Activated CD8-positive, alpha-beta T cell treated with anti-CD3 and anti-CD28 coated beads for 36 hours (primary cell): Measurements from ENCODE around the gene GLRX3. TPM values are rescaled to one million over a fixed set of nuclear protein-coding genes. Genes with fewer than 3 reads are reported as not detected.
A peak's percentile ranks its signal among the peaks of the same experiment; 100 is the strongest.

Experiments used
- ATAC-seq: fragments of 200-7000 bp; cut with Tn5 transposase; one replicate; pipeline ENCODE4 v1.10.0; 2021; ENCODE audit warnings: mild to moderate bottlenecking, moderate library complexity
- CTCF ChIA-PET: fragments of 350-600 bp; sonication (Branson Sonifier 250); formaldehyde crosslinking; loops from one replicate; lab custom pipeline; 2021; ENCODE audit warnings: antibody characterized with exemption; lab: Charles Lee
- POLR2A ChIA-PET: fragments of 350-600 bp; sonication (Branson Sonifier 250); formaldehyde crosslinking; loops from one replicate; lab custom pipeline; 2021; ENCODE audit warnings: antibody characterized with exemption; lab: Charles Lee
- DNase-seq: peaks from one replicate; pipeline ENCODE4 v3.0.0-alpha.2; 2020
- H3K27ac Mint-ChIP-seq: one replicate; pipeline ENCODE4 v1.8.0; 2021; ENCODE audit warnings: mild to moderate bottlenecking, mixed read lengths
- H3K27me3 Mint-ChIP-seq: one replicate; pipeline ENCODE4 v1.8.0; 2021; ENCODE audit warnings: mixed read lengths
- H3K36me3 Mint-ChIP-seq: one replicate; pipeline ENCODE4 v1.8.0; 2021; ENCODE audit warnings: low read depth, mixed read lengths
- H3K4me1 Mint-ChIP-seq: one replicate; pipeline ENCODE4 v1.8.0; 2021; ENCODE audit warnings: low read depth, mixed read lengths
- H3K4me3 Mint-ChIP-seq: one replicate; pipeline ENCODE4 v1.8.0; 2021; ENCODE audit warnings: mild to moderate bottlenecking, moderate library complexity, mixed read lengths
- H3K9me3 Mint-ChIP-seq: one replicate; pipeline ENCODE4 v1.8.0; 2021; ENCODE audit warnings: mixed read lengths
- intact Hi-C: fragments of 100-400 bp; cut with micrococcal nuclease; formaldehyde crosslinking; loops from one replicate; pipeline ENCODE4 v1.10.0; 2022
- total RNA-seq, 2 experiments: library from RNA; stranded (reverse); gene quantifications; one replicate each; pipeline ENCODE4 v1.2.3, GENCODE V29; 2021
- TF ChIP-seq, protein P1 (sequence below): fragments of 200-600 bp; IDR thresholded peaks from one replicate; pipeline ENCODE4 v1.8.0; 2022; ENCODE audit warnings: antibody characterized with exemption, mild to moderate bottlenecking

GLRX3 gene
- total RNA-seq, 2 experiments from 2014 or later, result 109 to 121 TPM

- H3K36me3 Mint-ChIP-seq, result peaks cover 31% of the 10 kb centered on the region
- peaks cover 36% of the 10 kb centered on the region for H3K4me1 Mint-ChIP-seq
- H3K4me3 Mint-ChIP-seq, result no peak overlapping the region
- intact Hi-C loops, result no loop called here
- POLR2A ChIA-PET, result interaction anchor here (0.9 kb wide), 1 partner anchor 18 kb away, joined by 3 read pairs; no protein-coding TSS in a partner anchor
- H3K27ac Mint-ChIP-seq, result no peak overlapping the region
- no peak for DNase-seq
- no peaks in the 10 kb centered on the region for H3K27me3 Mint-ChIP-seq
- CTCF ChIA-PET, result interaction anchor here (1.0 to 3.1 kb wide), 3 partner anchors 18 to 49 kb away, joined by 3 to 7 read pairs (median 3); partner anchors contain the start of gene C10orf143
- no peaks in the 10 kb centered on the region for H3K9me3 Mint-ChIP-seq
- ATAC-seq, result no peak
- TF ChIP-seq, protein P1, sequence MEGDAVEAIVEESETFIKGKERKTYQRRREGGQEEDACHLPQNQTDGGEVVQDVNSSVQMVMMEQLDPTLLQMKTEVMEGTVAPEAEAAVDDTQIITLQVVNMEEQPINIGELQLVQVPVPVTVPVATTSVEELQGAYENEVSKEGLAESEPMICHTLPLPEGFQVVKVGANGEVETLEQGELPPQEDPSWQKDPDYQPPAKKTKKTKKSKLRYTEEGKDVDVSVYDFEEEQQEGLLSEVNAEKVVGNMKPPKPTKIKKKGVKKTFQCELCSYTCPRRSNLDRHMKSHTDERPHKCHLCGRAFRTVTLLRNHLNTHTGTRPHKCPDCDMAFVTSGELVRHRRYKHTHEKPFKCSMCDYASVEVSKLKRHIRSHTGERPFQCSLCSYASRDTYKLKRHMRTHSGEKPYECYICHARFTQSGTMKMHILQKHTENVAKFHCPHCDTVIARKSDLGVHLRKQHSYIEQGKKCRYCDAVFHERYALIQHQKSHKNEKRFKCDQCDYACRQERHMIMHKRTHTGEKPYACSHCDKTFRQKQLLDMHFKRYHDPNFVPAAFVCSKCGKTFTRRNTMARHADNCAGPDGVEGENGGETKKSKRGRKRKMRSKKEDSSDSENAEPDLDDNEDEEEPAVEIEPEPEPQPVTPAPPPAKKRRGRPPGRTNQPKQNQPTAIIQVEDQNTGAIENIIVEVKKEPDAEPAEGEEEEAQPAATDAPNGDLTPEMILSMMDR, result no peak
Observed at GRCh38 chr10:130159192-130159794, 23.1 kb downstream of the GLRX3 start.

GRCh38 chr10:130160775-130161174 is 24.6 kb downstream of the GLRX3 start:
- Mint-ChIP-seq H3K27ac (no peak overlapping the region), H3K9me3 (no peaks in the 10 kb centered on the region), H3K27me3 (no peaks in the 10 kb centered on the region), H3K4me1 (peaks cover 23% of the 10 kb centered on the region), H3K4me3 (no peak overlapping the region), H3K36me3 (peaks cover 28% of the 10 kb centered on the region)
- TF ChIP-seq, protein P1, result no peak
- DNase-seq (peak; percentile 36), ATAC-seq (peak; percentile 74)
- intact Hi-C loops, result no loop called here
- ChIA-PET CTCF (interaction anchor here (1.6 to 3.1 kb wide), 2 partner anchors 32 to 50 kb away, joined by 3 to 7 read pairs; partner anchors contain the start of gene C10orf143), POLR2A (interaction anchor here (1.1 kb wide), 1 partner anchor 15 kb away, joined by 3 read pairs; no protein-coding TSS in a partner anchor)

DNA sequence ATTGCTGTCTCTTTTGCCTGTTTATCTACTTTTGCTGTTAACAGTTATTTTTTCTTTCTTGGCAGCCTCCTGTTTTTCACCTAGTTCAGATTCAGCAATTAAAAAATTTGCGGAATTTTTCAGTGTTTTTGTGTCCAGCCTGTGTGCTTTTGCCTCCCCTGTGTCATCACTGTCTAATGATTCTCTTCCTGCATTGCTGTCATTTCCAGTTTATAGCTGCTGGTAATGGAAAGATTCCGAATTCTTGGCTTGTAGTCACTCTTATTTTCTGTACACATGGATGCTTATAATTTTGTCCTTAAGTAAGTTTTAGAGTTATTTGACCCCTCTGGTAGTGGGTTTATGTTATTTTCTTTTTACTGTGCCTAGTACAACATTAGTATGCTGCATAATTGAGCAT is 25.1 kb downstream of the GLRX3 start:
- ChIA-PET CTCF (interaction anchor here (1.6 to 3.1 kb wide), 2 partner anchors 33 to 51 kb away, joined by 3 to 7 read pairs; partner anchors contain the start of gene C10orf143), POLR2A (interaction anchor here (1.1 kb wide), 1 partner anchor 14 kb away, joined by 3 read pairs; no protein-coding TSS in a partner anchor)
- Mint-ChIP-seq H3K9me3 (no peaks in the 10 kb centered on the region), H3K27ac (no peak overlapping the region), H3K27me3 (no peaks in the 10 kb centered on the region), H3K4me1 (peaks cover 23% of the 10 kb centered on the region), H3K4me3 (no peak overlapping the region), H3K36me3 (peaks cover 31% of the 10 kb centered on the region)
- intact Hi-C loops, result no loop called here
- ATAC-seq, result no peak
- no peak for DNase-seq
- TF ChIP-seq, protein P1, result no peak

DNA sequence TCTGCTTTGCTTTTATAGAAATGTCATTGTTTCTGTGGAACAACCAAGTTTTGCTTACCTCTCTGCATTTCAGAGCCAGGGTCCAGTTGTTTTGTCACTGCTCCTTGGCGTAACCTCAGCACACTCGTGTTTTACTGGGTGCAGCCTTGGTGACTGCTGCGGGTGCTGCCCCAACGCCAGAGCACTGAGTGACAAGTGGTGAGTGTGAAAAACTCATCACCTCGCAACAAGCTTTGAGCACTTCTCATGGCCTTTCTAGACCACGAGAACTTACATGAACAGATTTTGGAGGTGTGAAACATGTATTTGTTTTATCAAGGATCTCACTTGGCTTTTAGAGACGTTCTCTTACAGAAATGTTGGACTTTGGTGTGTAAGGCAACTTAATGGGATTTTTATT is 31.0 kb downstream of the GLRX3 start:
- Mint-ChIP-seq H3K9me3 (no peaks in the 10 kb centered on the region), H3K27ac (no peak overlapping the region), H3K27me3 (no peaks in the 10 kb centered on the region), H3K36me3 (peaks cover 50% of the 10 kb centered on the region), H3K4me3 (no peak overlapping the region), H3K4me1 (peaks cover 32% of the 10 kb centered on the region)
- intact Hi-C loops, result no loop called here
- CTCF ChIA-PET, result no interaction called here
- ATAC-seq (peak; percentile 51), DNase-seq (peak; percentile 24)
- TF ChIP-seq, protein P1, result no peak
- POLR2A ChIA-PET, result no interaction called here

DNA sequence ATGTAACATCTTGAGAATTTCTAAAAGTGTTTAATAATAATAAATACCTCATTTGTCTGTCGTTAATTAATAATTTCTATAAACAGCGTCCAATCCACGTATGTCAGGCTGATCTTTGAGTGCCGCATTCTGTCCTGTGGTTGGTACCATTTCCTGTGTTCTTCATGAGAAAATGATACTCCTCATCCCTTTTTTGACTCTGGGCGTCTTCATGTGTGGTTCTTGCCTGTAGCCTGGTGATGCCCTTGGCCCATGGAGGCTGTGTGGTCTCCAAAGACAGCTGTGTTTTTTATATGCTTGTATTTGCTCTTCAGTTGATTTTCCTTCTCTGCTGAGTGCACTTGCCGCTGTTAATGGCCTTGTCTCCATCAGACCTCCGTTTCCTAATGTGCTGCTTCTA is 31.5 kb downstream of the GLRX3 start:
- ChIA-PET CTCF (no interaction called here), POLR2A (no interaction called here)
- no peak for ATAC-seq
- Mint-ChIP-seq H3K4me1 (peaks cover 32% of the 10 kb centered on the region), H3K27me3 (no peaks in the 10 kb centered on the region), H3K4me3 (no peak overlapping the region), H3K27ac (no peak overlapping the region), H3K36me3 (peaks cover 51% of the 10 kb centered on the region), H3K9me3 (no peaks in the 10 kb centered on the region)
- TF ChIP-seq, protein P1, result no peak
- intact Hi-C loops, result no loop called here
- DNase-seq, result no peak
